Measurements from ENCODE around the gene RORC.
"Not testable (repeated sequence)": the region's sequence is repeated elsewhere in the genome, so short reads cannot be mapped to it uniquely, and the experiment has no call there.

RORC gene

GRCh38 chr1:151831605-151832004, at the start of gene RORC:
TSS of gene RORC (minus strand) at chr1:151831802. CDS start at chr1:151831764, 38 bp downstream.
- DNase-seq = no peak

DNA sequence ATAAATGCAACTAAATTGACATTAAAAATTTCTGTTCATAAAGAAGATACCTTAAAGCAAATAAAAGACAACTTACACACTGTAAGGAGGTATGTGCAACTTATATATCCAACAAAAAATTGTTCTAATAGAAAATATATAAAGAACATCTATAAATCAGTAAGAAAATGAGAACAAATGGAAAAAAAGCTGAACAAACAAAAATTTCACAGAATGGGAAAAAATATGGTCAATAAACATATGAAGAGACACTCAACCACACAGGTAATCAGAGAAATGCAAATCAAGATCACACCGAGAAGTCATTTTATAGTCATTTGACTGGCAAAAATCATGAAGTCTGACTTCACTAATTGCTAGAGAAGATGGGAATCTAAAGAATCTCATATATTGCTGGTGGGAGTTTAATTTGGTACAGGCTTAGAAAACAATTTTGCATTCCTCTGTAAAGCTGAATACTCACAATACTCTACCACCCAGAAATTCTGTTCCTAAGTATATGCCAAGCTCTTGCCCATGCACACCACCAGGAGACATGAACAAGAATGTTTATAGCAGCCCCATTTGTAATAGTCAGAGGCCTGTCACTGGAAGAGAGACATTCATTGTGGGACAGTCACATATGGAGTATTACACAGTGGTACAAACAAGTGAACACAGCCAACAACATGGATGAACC, 44.0 kb upstream of the RORC start:
- DNase-seq = no peak

- not testable (repeated sequence) for DNase-seq
These were observed 41.2 kb upstream of the RORC start for GRCh38 chr1:151872776-151873175.

DNA sequence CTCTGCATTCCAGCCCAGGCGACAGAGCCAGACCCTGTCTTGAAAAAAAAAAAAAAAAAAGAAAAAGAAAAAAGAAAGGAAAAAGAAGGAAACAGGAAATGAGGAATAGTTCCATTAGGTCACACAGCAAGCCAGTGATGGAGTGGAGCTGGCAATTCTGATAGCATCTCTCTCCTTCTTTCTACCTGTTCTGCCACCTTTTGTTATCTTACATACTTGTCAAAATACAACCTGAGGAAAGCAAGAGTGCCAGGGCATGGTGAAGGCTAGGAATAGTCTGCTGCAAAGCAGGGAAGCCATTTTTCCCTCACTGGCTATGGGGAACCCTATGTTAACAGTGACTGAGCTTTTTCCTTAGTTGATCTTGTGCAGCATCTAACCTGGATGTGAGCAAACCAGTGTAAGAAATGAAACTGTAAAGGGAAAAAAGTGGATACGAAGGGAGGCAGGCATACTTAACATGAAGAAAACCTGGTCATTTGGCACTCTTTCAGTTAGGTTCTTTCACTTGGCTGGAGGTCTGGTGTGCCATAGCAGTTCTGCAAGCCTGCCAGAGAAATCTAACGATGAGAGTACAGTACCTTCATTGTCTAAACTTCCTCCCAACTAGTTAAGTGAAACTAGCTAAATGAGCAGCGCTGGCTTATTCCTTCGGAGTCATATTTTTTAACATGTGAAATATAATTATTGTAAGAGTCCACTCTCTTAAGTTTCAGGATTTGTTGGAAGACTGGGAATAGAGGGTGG, 39.9 kb upstream of the RORC start:
- no peak for DNase-seq

- DNase-seq = no peak
These were observed 36.9 kb upstream of the RORC start for GRCh38 chr1:151868486-151868885.

GRCh38 chr1:151867765-151868411, 36.3 kb upstream of the RORC start:
- no peak for DNase-seq

DNA sequence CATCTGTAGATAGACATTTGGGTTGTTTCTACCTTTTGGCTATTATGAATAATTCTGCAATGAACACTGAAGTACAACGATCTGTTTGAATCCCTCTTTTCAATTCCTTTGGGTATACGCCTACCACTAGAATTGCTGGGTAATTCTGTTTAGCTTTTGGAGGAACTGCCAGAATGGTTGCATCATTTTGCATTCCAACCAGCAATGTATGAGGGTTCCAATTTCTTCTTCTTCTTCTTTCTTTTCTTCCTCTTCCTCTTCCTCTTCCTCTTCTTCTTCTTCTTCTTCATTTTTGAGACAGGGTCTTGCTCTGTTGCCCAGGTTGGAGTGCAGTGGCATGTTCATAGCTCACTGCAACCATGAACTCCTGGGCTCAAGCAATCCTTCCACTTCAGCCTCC, 35.7 kb upstream of the RORC start:
- DNase-seq = no peak

DNA sequence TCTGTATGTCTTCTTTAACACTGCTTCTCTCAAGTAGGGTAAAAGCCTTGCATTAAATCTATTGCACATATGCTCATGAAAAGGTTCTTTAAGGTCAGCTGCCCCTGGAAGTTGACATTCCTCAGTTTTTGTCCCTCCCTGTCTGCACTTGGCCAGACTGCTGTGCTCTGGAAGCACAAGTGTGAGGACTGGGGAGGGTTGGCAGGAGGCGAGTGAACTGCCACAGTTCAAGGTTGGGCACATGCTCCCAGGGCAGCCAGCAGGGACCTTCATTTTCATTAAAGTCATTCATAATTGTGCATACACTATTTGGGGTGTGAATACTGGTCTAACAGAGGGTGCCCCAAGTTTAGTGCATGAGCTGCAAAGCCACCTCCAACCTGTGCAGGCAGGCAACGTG, 32.8 kb upstream of the RORC start:
- peak in 1 of 2 experiments; percentile 55 for DNase-seq

- DNase-seq = no peak
These were observed 31.0 kb upstream of the RORC start for GRCh38 chr1:151862604-151863003.

- DNase-seq = no peak
These were observed 29.0 kb upstream of the RORC start for GRCh38 chr1:151860504-151861187.

DNA sequence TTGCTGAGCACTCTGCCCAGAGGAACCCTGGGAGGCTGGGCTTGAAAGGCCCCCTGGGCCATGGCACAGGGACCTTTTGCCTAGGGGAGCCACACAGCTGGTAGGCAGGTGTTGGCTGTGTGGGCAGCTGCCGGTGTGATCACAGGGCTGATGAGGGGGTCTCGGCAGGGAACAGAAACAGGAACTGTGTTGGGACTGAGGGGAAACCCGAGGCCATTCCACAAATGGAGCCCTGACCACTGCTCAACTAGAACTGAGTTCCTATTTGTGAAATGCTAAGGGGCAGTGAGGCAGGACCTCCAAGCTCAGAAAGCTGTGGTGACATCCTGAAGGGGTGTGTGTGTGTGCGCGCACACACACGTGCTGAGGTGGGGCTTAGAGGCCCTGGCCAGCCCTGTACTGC, 28.3 kb upstream of the RORC start:
- DNase-seq = no peak

DNA sequence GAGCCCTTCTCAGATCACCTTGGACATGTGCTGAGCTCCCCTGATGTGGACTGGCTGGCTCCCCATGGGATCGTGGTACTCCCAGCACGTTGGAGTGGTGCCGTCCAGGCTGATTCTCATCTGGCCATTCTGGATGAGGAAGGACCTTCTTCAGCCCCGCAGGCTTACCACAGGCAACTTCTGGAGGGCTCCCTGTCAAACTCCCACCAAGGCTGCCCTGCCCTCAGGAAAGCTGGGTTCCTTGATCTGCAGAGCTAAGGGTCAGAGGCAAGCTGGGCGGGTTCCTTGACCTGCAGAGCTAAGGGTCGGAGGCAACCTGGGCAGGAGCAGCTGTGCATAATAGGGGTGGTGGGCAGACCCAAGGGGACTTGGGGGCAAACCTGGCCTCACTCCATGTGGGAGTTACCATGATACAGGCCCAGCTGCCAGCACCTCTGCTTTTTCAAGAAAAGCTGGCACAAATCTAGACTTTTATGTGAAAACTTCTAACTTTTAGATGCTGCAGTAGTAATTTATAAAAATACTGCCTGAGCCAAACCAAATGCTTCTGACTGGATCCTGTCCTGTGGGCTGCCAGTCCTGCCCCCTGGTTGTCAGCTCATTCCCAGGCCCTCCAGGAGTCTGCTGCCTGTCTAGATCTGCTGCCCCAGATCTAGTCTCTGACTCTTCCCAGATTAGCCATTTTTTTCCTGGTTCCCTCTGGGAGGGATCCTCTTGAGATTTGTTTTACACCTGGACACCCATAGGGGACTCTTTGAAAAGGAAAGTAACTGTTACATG, 27.5 kb upstream of the RORC start:
- DNase-seq = no peak

DNA sequence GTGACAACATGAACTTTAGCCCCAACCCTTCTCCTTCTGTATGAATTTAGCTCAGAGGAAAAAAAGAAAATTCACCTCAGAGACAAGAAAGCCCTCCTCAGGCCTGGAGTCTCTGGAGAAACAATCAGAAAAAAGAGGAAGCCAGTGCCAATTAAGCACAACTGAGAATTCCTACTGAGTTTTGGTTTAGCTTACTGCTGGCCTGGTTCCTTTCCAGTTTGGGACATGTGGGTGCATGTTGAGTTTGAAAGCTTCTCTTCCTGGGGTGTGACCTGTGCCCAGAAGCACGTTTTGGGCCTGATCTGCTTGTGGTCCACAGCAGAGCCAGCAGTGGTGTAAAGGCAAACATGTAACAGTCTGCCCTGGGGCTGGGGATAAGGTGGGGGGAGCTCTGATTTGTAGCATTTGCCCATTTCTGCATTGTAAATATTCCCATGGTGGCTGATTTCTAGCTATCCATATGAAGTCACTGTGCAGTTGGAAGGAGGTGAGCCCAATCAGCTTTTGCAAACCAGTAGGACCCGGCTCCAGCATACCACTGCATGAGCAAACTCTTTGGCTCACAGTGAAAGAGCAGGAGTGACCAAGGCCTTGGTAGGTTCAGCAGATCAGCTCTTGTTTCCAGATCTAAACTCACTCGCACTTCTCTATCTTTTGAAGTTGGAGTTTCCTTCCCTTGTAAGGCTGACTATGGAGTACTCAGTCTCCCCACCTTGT, 26.6 kb upstream of the RORC start:
- no peak for DNase-seq

GRCh38 chr1:151855933-151856332, 24.3 kb upstream of the RORC start:
- no peak for DNase-seq

GRCh38 chr1:151855516-151855915, 23.9 kb upstream of the RORC start:
- DNase-seq = not testable (repeated sequence)

DNA sequence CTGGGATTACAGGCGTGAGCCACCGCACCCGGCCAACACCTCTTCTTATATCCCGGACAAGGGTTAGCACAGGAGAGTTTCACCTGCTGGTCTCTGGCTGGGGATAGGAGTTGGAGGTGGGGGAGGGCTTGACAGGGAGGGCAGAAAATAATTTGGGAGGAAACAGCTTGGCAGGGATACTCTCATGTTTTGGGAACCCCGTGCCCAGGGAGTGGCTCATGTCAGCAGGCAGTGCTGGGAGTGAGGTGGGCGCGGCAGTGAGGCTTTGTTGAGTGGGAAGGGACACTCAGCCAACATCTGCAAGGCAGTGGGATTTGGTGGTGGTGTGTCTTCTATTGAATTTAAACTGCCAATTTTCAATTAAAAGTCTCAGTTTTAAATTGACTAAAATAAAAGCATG, 23.1 kb upstream of the RORC start:
- no peak for DNase-seq

DNA sequence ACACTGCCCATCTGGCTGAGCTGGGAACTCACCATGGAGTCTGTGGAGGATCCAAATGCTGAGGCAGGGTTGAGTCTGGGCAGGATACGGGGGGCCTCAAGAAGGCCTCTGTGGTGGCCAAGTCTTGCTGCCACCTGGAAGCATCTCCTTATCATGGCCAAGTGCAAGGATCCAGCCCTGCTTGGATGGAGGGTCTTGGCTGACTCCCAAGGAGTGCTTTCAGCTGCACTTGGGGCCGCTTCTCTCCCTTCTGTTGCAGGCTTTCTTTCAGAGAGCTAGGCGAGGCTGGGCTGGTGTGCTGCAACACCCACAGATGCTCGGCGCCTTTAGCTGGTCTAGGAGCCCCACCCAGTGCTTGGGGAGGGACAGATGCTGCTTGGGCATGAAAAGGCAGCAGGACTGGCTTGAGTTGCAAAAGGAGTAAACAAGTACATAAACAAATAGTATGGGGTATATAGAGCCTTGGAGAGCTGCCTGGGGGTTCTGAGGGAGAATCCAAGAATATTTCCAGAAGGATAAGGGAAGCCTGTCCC, 21.9 kb upstream of the RORC start, which contains the start of gene THEM5:
Gene THEM5, minus strand, starts transcription at position 302 of the 533 bp plus-strand sequence. Its CDS starts 147 bp downstream, at position 155.
- peak; percentile 25 to 62 for DNase-seq

- DNase-seq = no peak
These were observed 21.1 kb upstream of the RORC start for GRCh38 chr1:151852733-151853132.

DNA sequence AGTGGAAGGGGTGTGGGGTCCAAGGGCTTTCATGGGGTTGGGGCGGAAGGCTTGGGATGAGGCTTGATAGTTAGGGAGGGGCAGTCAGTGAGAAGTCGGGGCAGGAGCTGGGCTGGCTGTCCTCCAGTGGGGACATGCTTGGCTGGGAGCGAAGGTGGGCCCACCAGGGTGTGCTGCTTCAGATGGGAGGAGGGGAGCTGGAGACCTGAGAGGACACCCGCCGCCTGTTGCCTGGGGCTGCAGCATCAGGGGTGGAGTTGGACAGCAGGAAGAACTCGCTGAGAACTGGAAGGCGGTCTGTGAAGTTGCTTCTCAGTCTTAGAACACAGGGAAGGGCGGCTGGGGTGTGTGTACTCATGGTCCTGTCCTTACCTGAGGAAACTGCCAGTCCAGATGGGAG, 20.3 kb upstream of the RORC start:
- no peak for DNase-seq

- no peak for DNase-seq
These were observed 18.3 kb upstream of the RORC start for GRCh38 chr1:151849871-151850270.

- no peak for DNase-seq
These were observed 17.5 kb upstream of the RORC start for GRCh38 chr1:151849126-151849525.
